Astrocyte (in vitro differentiated cells and primary cell): ENCODE data around the gene TNRC6A.

ENCODE experiments used
- EZH2 ChIP-seq: IDR thresholded peaks from 2 replicates; pipeline ENCODE4 v1.6.1; 2012; ENCODE audit warnings: mild to moderate bottlenecking, low read length, inconsistent platforms; ENCODE audit not compliant: insufficient read depth
- TF ChIP-seq, protein P1 (sequence below): IDR thresholded peaks from 2 replicates; pipeline ENCODE4 v1.5.1; 2011; ENCODE audit warnings: low read depth, mild to moderate bottlenecking, inconsistent platforms, low read length, moderate library complexity; ENCODE audit not compliant: insufficient read depth

- TF ChIP-seq, protein P1, sequence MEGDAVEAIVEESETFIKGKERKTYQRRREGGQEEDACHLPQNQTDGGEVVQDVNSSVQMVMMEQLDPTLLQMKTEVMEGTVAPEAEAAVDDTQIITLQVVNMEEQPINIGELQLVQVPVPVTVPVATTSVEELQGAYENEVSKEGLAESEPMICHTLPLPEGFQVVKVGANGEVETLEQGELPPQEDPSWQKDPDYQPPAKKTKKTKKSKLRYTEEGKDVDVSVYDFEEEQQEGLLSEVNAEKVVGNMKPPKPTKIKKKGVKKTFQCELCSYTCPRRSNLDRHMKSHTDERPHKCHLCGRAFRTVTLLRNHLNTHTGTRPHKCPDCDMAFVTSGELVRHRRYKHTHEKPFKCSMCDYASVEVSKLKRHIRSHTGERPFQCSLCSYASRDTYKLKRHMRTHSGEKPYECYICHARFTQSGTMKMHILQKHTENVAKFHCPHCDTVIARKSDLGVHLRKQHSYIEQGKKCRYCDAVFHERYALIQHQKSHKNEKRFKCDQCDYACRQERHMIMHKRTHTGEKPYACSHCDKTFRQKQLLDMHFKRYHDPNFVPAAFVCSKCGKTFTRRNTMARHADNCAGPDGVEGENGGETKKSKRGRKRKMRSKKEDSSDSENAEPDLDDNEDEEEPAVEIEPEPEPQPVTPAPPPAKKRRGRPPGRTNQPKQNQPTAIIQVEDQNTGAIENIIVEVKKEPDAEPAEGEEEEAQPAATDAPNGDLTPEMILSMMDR, result no peak
- no peak for TF ChIP-seq EZH2
Measured at GRCh38 chr16:24837969-24838368, 108.5 kb downstream of the TNRC6A start.
